LHCN-M2 (cell line): ENCODE results near the gene TRUB1. TPM values are rescaled to one million over a fixed set of nuclear protein-coding genes. Genes with fewer than 3 reads are reported as not detected.
"Not testable (repeated sequence)": the region's sequence is repeated elsewhere in the genome, so short reads cannot be mapped to it uniquely, and the experiment has no call there.

Source experiments
- DNase-seq: peaks from one replicate; pipeline ENCODE4 v3.0.0-alpha.2; 2012; ENCODE audit warnings: low read depth
- total RNA-seq: library from RNA; depleted of rRNA; stranded (reverse); fragments of >200 nt; gene quantifications from 2 replicates; pipeline ENCODE4 v1.2.3, GENCODE V29; 2014

TRUB1 gene
- total RNA-seq, 1 experiment from 2014 or later = 36.6 TPM

GRCh38 chr10:114925587-114926586 lies 12.1 kb upstream of the TRUB1 start:
- peak; percentile 80 for DNase-seq

GRCh38 chr10:114928818-114929217 lies 9.2 kb upstream of the TRUB1 start:
- no peak for DNase-seq

GRCh38 chr10:114930320-114930719 lies 7.7 kb upstream of the TRUB1 start:
- DNase-seq = peak; percentile 36

- DNase-seq = no peak
These were observed 6.8 kb upstream of the TRUB1 start for GRCh38 chr10:114931072-114931679.

- no peak for DNase-seq
These were observed 5.8 kb upstream of the TRUB1 start for GRCh38 chr10:114932225-114932624.

- DNase-seq = peak; percentile 19
These were observed 5.0 kb upstream of the TRUB1 start for GRCh38 chr10:114932945-114933344.

- DNase-seq = peak; percentile 46
These were observed 4.4 kb upstream of the TRUB1 start for GRCh38 chr10:114933588-114933987.

- not testable (repeated sequence) for DNase-seq
These were observed 4.0 kb upstream of the TRUB1 start for GRCh38 chr10:114933995-114934394.

GRCh38 chr10:114938856-114939193 lies 830 bp downstream of the TRUB1 start:
- no peak for DNase-seq

- DNase-seq = peak; percentile 17
These were observed 2.7 kb downstream of the TRUB1 start for GRCh38 chr10:114940735-114941134.

- DNase-seq = no peak
These were observed 5.0 kb downstream of the TRUB1 start for GRCh38 chr10:114943000-114943399.

- no peak for DNase-seq
These were observed 15.1 kb downstream of the TRUB1 start for GRCh38 chr10:114953047-114953446.

- no peak for DNase-seq
These were observed 18.0 kb downstream of the TRUB1 start for GRCh38 chr10:114955984-114956383.

GRCh38 chr10:114956466-114956865 lies 18.5 kb downstream of the TRUB1 start:
- no peak for DNase-seq

GRCh38 chr10:114957122-114957521 lies 19.1 kb downstream of the TRUB1 start:
- DNase-seq = no peak

GRCh38 chr10:114957673-114958072 lies 19.7 kb downstream of the TRUB1 start:
- DNase-seq = peak; percentile 38

GRCh38 chr10:114962441-114962840 lies 24.4 kb downstream of the TRUB1 start:
- DNase-seq = no peak

GRCh38 chr10:114963908-114964307 lies 25.9 kb downstream of the TRUB1 start:
- no peak for DNase-seq

GRCh38 chr10:114967071-114967470 lies 29.1 kb downstream of the TRUB1 start:
- DNase-seq = peak; percentile 79

GRCh38 chr10:114970515-114970914 lies 32.5 kb downstream of the TRUB1 start:
- no peak for DNase-seq

GRCh38 chr10:114973306-114973705 lies 35.3 kb downstream of the TRUB1 start:
- no peak for DNase-seq

GRCh38 chr10:114973997-114974396 lies 36.0 kb downstream of the TRUB1 start:
- no peak for DNase-seq

- peak; percentile 21 for DNase-seq
These were observed 36.6 kb downstream of the TRUB1 start for GRCh38 chr10:114974625-114975024.
